A549 (cell line): ENCODE data around the gene MPND. TPM values are rescaled to one million over a fixed set of nuclear protein-coding genes. Genes with fewer than 3 reads are reported as not detected.

Source experiments
- ATAC-seq, 2 experiments: fragments of 200-7000 bp in 1 of 2; fragments of >200 bp in 1 of 2; cut with Nextera tagmentation in 1 of 2; cut with Tn5 transposase in 1 of 2; 3 replicates each; pipeline versions ENCODE4 v1.8.0 to v1.9.1; 2018 to 2020; ENCODE audit warnings: mild to moderate bottlenecking in 1 of 2, moderate library complexity in 1 of 2
- CTCF ChIA-PET: fragments of 300-600 bp; sonication (Branson Sonifier 250); formaldehyde crosslinking; extraction: SDS; loops from one replicate; lab custom pipeline; 2021; ENCODE audit warnings: antibody characterized with exemption, inconsistent platforms; lab: Yijun Ruan, JAX
- POLR2A ChIA-PET: fragments of 350-600 bp; formaldehyde crosslinking; extraction: SDS; loops from one replicate; lab custom pipeline; 2021; ENCODE audit warnings: antibody characterized with exemption, inconsistent platforms; lab: Yijun Ruan, JAX
- DNase-seq, 2 experiments: peaks; one replicate each; pipeline versions ENCODE4 v3.0.0 to v3.0.0-alpha.2; 2011 to 2016; ENCODE audit warnings: low read depth in 1 of 2, low spot score in 1 of 2
- FAIRE-seq: peaks from 2 replicates; lab custom pipeline; 2011; peaks lifted over from hg19 to GRCh38; lab: Jason Lieb, UNC
- H3K27ac ChIP-seq, 2 experiments: fragments of >200 bp; sonication (Bioruptor Twin); formaldehyde crosslinking; 3 replicates each; pipeline ENCODE4 v1.5.1; 2016 to 2017
- H3K4me1 ChIP-seq: fragments of >200 bp; sonication (Bioruptor Twin); formaldehyde crosslinking; 3 replicates; pipeline ENCODE4 v1.6.1; 2016
- H3K4me2 ChIP-seq: fragments of >200 bp; sonication (Bioruptor Twin); formaldehyde crosslinking; 3 replicates; pipeline ENCODE4 v1.6.1; 2016
- H3K4me3 ChIP-seq: fragments of >200 bp; sonication (Bioruptor Twin); formaldehyde crosslinking; 3 replicates; pipeline ENCODE4 v1.5.1; 2016
- H3K9me3 ChIP-seq: fragments of >200 bp; sonication (Bioruptor Twin); formaldehyde crosslinking; 3 replicates; pipeline ENCODE4 v1.6.1; 2016
- BHLHE40 ChIP-seq: IDR thresholded peaks from 2 replicates; pipeline ENCODE4 v1.6.1; 2012; ENCODE audit warnings: low read depth, low read length, inconsistent platforms
- CTCF ChIP-seq: fragments of >200 bp; sonication (Bioruptor Twin); formaldehyde crosslinking; IDR thresholded peaks from 3 replicates; pipeline ENCODE4 v1.5.1; 2016
- EHF ChIP-seq: fragments of 250-450 bp; sonication (Bioruptor Pico); IDR thresholded peaks from 2 replicates; pipeline ENCODE4 v1.5.0; 2020; ENCODE audit warnings: mild to moderate bottlenecking
- EHMT2 ChIP-seq: fragments of 200-600 bp; sonication (generic); IDR thresholded peaks from 2 replicates; pipeline ENCODE4 v1.6.1; 2016; ENCODE audit warnings: antibody characterized with exemption, low read depth, mild to moderate bottlenecking, moderate library complexity
- FOSL2 ChIP-seq, 2 experiments: fragments of 450-650 bp in 1 of 2; fragments of >200 bp in 1 of 2; sonication (Bioruptor Twin) in 1 of 2; formaldehyde crosslinking; IDR thresholded peaks; 2 replicates each; pipeline versions ENCODE4 v1.5.0 to v1.6.1; 2016 to 2020; ENCODE audit warnings: mild to moderate bottlenecking in 1 of 2, moderate library complexity in 1 of 2
- GATA3 ChIP-seq: IDR thresholded peaks from 2 replicates; pipeline ENCODE4 v1.6.1; 2012; ENCODE audit warnings: borderline replicate concordance
- HOXB13 ChIP-seq: fragments of 250-450 bp; sonication (Bioruptor Pico); IDR thresholded peaks from 2 replicates; pipeline ENCODE4 v1.5.0; 2020; ENCODE audit warnings: low read depth, mild to moderate bottlenecking, moderate library complexity
- JUNB ChIP-seq: fragments of >200 bp; sonication (Bioruptor Twin); formaldehyde crosslinking; IDR thresholded peaks from 2 replicates; pipeline ENCODE4 v1.6.1; 2016
- KDM5A ChIP-seq: fragments of 200-600 bp; sonication (generic); IDR thresholded peaks from 2 replicates; pipeline ENCODE4 v1.6.1; 2016; ENCODE audit warnings: antibody characterized with exemption, mild to moderate bottlenecking
- MYC ChIP-seq: IDR thresholded peaks from 2 replicates; pipeline ENCODE4 v1.6.1; 2012; ENCODE audit warnings: mild to moderate bottlenecking, inconsistent platforms, low read length, improper control_type of control experiment, borderline replicate concordance
- NFE2L2 ChIP-seq: fragments of 150-350 bp; conservative IDR thresholded peaks from 2 replicates; pipeline ENCODE4 v1.6.1; 2014; ENCODE audit warnings: low read length
- NR3C1 ChIP-seq: fragments of >200 bp; sonication (Bioruptor Twin); formaldehyde crosslinking; IDR thresholded peaks from 3 replicates; pipeline ENCODE4 v1.6.1; 2017
- PHF8 ChIP-seq: fragments of 200-600 bp; sonication (generic); IDR thresholded peaks from 2 replicates; pipeline ENCODE4 v1.6.1; 2016; ENCODE audit warnings: low read depth, mild to moderate bottlenecking, antibody characterized with exemption, moderate library complexity, borderline replicate concordance
- RCOR1 ChIP-seq: fragments of 150-350 bp; IDR thresholded peaks from 2 replicates; pipeline ENCODE4 v1.6.1; 2014; ENCODE audit warnings: antibody characterized with exemption, low read length, low read depth
- SMC3 ChIP-seq: fragments of >200 bp; sonication (Bioruptor Twin); formaldehyde crosslinking; IDR thresholded peaks from 3 replicates; pipeline ENCODE4 v1.6.1; 2018; ENCODE audit warnings: inconsistent platforms
- TFCP2L1 ChIP-seq: fragments of 250-450 bp; sonication (Bioruptor Pico); IDR thresholded peaks from 2 replicates; pipeline ENCODE4 v1.5.0; 2021; ENCODE audit warnings: mild to moderate bottlenecking
- TP53 ChIP-seq: fragments of 250-450 bp; sonication (Bioruptor Pico); IDR thresholded peaks from 2 replicates; pipeline ENCODE4 v1.5.0; 2021; ENCODE audit warnings: mild to moderate bottlenecking, moderate library complexity
- ZSCAN20 ChIP-seq: fragments of 250-450 bp; sonication (Bioruptor Pico); IDR thresholded peaks from 2 replicates; pipeline ENCODE4 v1.8.0; 2022; ENCODE audit warnings: mild to moderate bottlenecking, moderate library complexity
- WGBS: methylation state at CpG from one replicate; pipeline ENCODE4 v1.1.6; 2017; ENCODE audit errors: missing lambda C conversion rate; 5-methylcytosine and 5-hydroxymethylcytosine counted together
- polyA plus RNA-seq, 4 experiments: library from polyadenylated mRNA; depleted of rRNA in 3 of 4; stranded (reverse); fragments of >200 nt; fragmentation: RNase III in 1 of 4; extraction: RNeasy Plus Mini Kit Qiagen cat#74134 plus additional on column Dnase treatment in 1 of 4; gene quantifications; 2 replicates in 3 of 4; 3 replicates in 1 of 4; pipeline ENCODE4 v1.2.3, GENCODE V29; 2011 to 2017
- TF ChIP-seq, protein P1 (sequence below): IDR thresholded peaks from 2 replicates; pipeline ENCODE4 v1.6.1; 2012; ENCODE audit warnings: low read depth, borderline replicate concordance
- TF ChIP-seq, protein P2 (sequence below): fragments of >200 bp; sonication (Bioruptor Twin); formaldehyde crosslinking; IDR thresholded peaks from 2 replicates; pipeline ENCODE4 v1.6.1; 2016
- TF ChIP-seq, protein P3 (sequence below): fragments of 250-450 bp; sonication (Bioruptor Pico); IDR thresholded peaks from 2 replicates; pipeline ENCODE4 v1.5.0; 2020; ENCODE audit warnings: low read depth, mild to moderate bottlenecking, moderate library complexity

Gene MPND
- polyA plus RNA-seq, 2 of the 4 experiments (the other 2 are of a cell fraction): 3.5 to 14.5 TPM

GRCh38 chr19:4303819-4304537 lies 39.4 kb upstream of the MPND start:
- no peaks in the 10 kb centered on the region for H3K9me3 ChIP-seq
- H3K4me1 ChIP-seq: no peaks in the 10 kb centered on the region
- 16% methylated on average over 13 of the region's 18 CpGs for WGBS
- POLR2A ChIA-PET: no interaction called here
- peak overlapping the region; percentile 59 for H3K4me3 ChIP-seq
- DNase-seq: no peak
- ATAC-seq: no peak
- peak overlapping the region; percentile 71 for H3K4me2 ChIP-seq
- TF ChIP-seq TFCP2L1 (CRISPR knock-in tag) (no peak), MYC (no peak), TP53 (no peak), RCOR1 (no peak), BHLHE40 (no peak), SMC3 (no peak), EHMT2 (no peak), EHF (CRISPR knock-in tag) (no peak)
- TF ChIP-seq, protein P1, sequence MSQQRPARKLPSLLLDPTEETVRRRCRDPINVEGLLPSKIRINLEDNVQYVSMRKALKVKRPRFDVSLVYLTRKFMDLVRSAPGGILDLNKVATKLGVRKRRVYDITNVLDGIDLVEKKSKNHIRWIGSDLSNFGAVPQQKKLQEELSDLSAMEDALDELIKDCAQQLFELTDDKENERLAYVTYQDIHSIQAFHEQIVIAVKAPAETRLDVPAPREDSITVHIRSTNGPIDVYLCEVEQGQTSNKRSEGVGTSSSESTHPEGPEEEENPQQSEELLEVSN: no peak
- CTCF ChIA-PET: interaction anchor here (1.0 to 1.2 kb wide), 2 partner anchors 48 kb away, joined by 3 read pairs; no protein-coding TSS in a partner anchor
- FAIRE-seq: no peak
- peak overlapping the region in 1 of 2 experiments; percentile 94; a peak in 5 of 6 replicates for H3K27ac ChIP-seq

GRCh38 chr19:4304538-4305256 lies 38.7 kb upstream of the MPND start, which contains the start of gene FSD1:
Gene FSD1, plus strand, starts transcription at chr19:4304598. Its CDS starts 149 bp downstream, at chr19:4304747.
- ChIA-PET CTCF (interaction anchor here (1.0 kb wide), 1 partner anchor 48 kb away, joined by 3 read pairs; no protein-coding TSS in a partner anchor), POLR2A (no interaction called here)
- Histone ChIP-seq H3K4me1 (no peaks in the 10 kb centered on the region), H3K9me3 (no peaks in the 10 kb centered on the region), H3K4me2 (peak within 1 kb of the TSS; percentile 71), H3K4me3 (peak within 1 kb of the TSS; percentile 59), H3K27ac (peak within 1 kb of the TSS; percentile 66 to 94)
- DNase-seq: peak; percentile 52 to 89
- FAIRE-seq: no peak
- peak; percentile 94 to 96 for ATAC-seq
- TF ChIP-seq NR3C1 (no peak), ZSCAN20 (CRISPR knock-in tag) (no peak), EHF (CRISPR knock-in tag) (no peak), TP53 (no peak), CTCF (no peak), TFCP2L1 (CRISPR knock-in tag) (no peak), FOSL2 (IDR thresholded peaks at IDR 0.05) (no peak), FOSL2 (CRISPR knock-in tag; IDR thresholded peaks at IDR 0.05) (no peak), JUNB (no peak), HOXB13 (no peak), PHF8 (no peak), GATA3 (no peak), KDM5A (no peak), NFE2L2 (no peak)
- TF ChIP-seq, protein P2, sequence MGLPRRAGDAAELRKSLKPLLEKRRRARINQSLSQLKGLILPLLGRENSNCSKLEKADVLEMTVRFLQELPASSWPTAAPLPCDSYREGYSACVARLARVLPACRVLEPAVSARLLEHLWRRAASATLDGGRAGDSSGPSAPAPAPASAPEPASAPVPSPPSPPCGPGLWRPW: no peak
- TF ChIP-seq, protein P3, sequence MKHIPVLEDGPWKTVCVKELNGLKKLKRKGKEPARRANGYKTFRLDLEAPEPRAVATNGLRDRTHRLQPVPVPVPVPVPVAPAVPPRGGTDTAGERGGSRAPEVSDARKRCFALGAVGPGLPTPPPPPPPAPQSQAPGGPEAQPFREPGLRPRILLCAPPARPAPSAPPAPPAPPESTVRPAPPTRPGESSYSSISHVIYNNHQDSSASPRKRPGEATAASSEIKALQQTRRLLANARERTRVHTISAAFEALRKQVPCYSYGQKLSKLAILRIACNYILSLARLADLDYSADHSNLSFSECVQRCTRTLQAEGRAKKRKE (CRISPR knock-in tag): no peak
- WGBS: 60% methylated on average over 2 of the region's 63 CpGs
